Parathyroid adenoma (tissue), 2 donors: Measurements from ENCODE around the gene DNAH2.
A peak's percentile ranks its signal among the peaks of the same experiment; 100 is the strongest.
"Not testable (repeated sequence)": the region's sequence is repeated elsewhere in the genome, so short reads cannot be mapped to it uniquely, and the experiment has no call there.

Experiments used
- H2AFZ ChIP-seq: fragments of 300-600 bp; sonication (generic); one replicate; pipeline ENCODE4 v1.7.0; 2017; ENCODE audit warnings: antibody characterized with exemption, mild to moderate bottlenecking
- H3K27ac ChIP-seq: fragments of 300-600 bp; sonication (generic); one replicate; pipeline ENCODE4 v1.7.0; 2017
- H3K27me3 ChIP-seq: fragments of 300-600 bp; sonication (generic); one replicate; pipeline ENCODE4 v1.7.0; 2017; ENCODE audit warnings: low read length; ENCODE audit not compliant: control insufficient read depth, insufficient read depth
- H3K36me3 ChIP-seq: fragments of 300-600 bp; sonication (generic); one replicate; pipeline ENCODE4 v1.7.0; 2017; ENCODE audit warnings: low read length; ENCODE audit not compliant: control insufficient read depth, insufficient read depth
- H3K4me1 ChIP-seq: fragments of 300-600 bp; sonication (generic); one replicate; pipeline ENCODE4 v1.7.0; 2017; ENCODE audit warnings: control low read depth
- H3K4me2 ChIP-seq: fragments of 300-600 bp; sonication (generic); one replicate; pipeline ENCODE4 v1.7.0; 2017; ENCODE audit warnings: low read length
- H3K4me3 ChIP-seq: fragments of 300-600 bp; sonication (generic); one replicate; pipeline ENCODE4 v1.7.0; 2017; ENCODE audit warnings: low read depth, low read length
- H3K79me2 ChIP-seq: fragments of 300-600 bp; sonication (generic); one replicate; pipeline ENCODE4 v1.7.0; 2017; ENCODE audit warnings: control low read depth
- H3K9ac ChIP-seq: fragments of 300-600 bp; sonication (generic); one replicate; pipeline ENCODE4 v1.7.0; 2017; ENCODE audit warnings: mild to moderate bottlenecking
- H3K9me3 ChIP-seq: fragments of 300-600 bp; sonication (generic); one replicate; pipeline ENCODE4 v1.7.0; 2017; ENCODE audit warnings: low read length; ENCODE audit not compliant: control insufficient read depth
- TF ChIP-seq, protein P1 (sequence below): fragments of 300-600 bp; sonication (generic); IDR thresholded peaks from one replicate; pipeline ENCODE4 v1.7.0; 2017; ENCODE audit warnings: antibody characterized with exemption, mild to moderate bottlenecking
- donor health status: primary hyperparathyroidism.

The DNAH2 gene

DNA sequence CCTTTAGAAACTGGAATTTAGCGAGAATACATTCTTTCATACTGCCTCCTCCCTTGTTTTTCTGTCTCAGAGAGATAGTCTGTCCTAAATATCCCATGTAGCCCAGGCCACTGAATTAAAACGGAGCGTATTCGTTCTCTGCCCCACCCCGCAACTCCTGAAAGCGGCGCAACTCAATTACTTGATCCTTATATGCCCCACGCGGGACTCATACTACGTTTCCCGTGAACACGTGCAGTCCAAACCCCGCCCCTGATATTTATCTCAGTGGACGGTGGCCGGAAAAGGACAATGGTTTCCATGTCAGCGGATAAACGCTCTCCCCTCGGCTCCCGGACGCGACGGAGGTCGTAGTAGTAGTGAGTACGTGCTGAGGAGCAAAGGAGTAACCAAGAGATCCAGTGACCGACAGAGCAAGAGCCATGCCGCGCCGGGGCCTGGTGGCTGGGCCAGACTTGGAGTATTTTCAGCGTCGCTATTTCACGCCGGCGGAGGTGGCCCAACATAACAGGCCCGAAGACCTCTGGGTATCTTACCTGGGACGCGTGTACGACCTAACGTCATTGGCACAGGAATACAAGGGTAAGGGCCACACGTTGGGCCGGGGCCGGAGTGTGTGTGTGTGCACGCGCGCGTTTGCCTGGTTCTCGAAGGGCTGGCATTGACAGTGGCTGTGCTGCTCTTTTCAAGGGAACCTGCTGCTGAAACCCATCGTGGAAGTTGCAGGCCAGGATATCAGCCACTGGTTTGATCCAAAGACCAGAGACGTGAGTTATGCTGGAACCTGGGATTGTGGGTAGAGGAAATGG lies 140.4 kb downstream of the DNAH2 start, which contains the start of gene CYB5D1:
CYB5D1 (plus strand) TSS at position 291 of the 809 bp plus-strand sequence; CDS start at position 423, 132 bp downstream.
- Histone ChIP-seq H3K27me3 (no peaks in the 10 kb centered on the region), H3K4me1 (peaks cover 13% of the 10 kb centered on the region), H3K27ac (peak within 1 kb of the TSS; percentile 96), H3K4me2 (peak within 1 kb of the TSS; percentile 86), H3K79me2 (peaks cover 9% of the 10 kb centered on the region), H3K4me3 (peak within 1 kb of the TSS; percentile 80), H3K9me3 (no peaks in the 10 kb centered on the region), H3K36me3 (no peaks in the 10 kb centered on the region), H3K9ac (peak within 1 kb of the TSS; percentile 34), H2AFZ (peak within 1 kb of the TSS; percentile 72)
- TF ChIP-seq, protein P1, sequence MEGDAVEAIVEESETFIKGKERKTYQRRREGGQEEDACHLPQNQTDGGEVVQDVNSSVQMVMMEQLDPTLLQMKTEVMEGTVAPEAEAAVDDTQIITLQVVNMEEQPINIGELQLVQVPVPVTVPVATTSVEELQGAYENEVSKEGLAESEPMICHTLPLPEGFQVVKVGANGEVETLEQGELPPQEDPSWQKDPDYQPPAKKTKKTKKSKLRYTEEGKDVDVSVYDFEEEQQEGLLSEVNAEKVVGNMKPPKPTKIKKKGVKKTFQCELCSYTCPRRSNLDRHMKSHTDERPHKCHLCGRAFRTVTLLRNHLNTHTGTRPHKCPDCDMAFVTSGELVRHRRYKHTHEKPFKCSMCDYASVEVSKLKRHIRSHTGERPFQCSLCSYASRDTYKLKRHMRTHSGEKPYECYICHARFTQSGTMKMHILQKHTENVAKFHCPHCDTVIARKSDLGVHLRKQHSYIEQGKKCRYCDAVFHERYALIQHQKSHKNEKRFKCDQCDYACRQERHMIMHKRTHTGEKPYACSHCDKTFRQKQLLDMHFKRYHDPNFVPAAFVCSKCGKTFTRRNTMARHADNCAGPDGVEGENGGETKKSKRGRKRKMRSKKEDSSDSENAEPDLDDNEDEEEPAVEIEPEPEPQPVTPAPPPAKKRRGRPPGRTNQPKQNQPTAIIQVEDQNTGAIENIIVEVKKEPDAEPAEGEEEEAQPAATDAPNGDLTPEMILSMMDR, result no peak

DNA sequence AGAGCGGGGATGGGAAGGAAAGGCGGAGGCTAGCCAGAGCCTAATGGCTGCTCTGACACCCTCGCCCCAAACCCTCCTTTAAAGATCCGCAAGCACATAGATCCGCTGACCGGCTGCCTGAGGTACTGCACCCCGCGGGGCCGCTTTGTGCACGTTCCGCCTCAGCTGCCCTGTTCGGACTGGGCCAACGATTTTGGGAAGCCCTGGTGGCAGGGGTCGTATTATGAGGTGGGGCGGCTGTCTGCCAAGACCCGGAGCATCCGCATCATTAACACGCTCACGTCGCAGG lies 140.9 kb downstream of the DNAH2 start:
- H3K4me3 ChIP-seq, result peak overlapping the region; percentile 80
- no peak overlapping the region for H3K9ac ChIP-seq
- H3K27ac ChIP-seq, result peak overlapping the region; percentile 96
- TF ChIP-seq, protein P1, result peak; percentile 27
- H3K79me2 ChIP-seq, result peaks cover 11% of the 10 kb centered on the region
- peak overlapping the region; percentile 72 for H2AFZ ChIP-seq
- peak overlapping the region; percentile 86 for H3K4me2 ChIP-seq
- H3K27me3 ChIP-seq, result no peaks in the 10 kb centered on the region
- H3K9me3 ChIP-seq, result no peaks in the 10 kb centered on the region
- no peaks in the 10 kb centered on the region for H3K36me3 ChIP-seq
- peaks cover 13% of the 10 kb centered on the region for H3K4me1 ChIP-seq

DNA sequence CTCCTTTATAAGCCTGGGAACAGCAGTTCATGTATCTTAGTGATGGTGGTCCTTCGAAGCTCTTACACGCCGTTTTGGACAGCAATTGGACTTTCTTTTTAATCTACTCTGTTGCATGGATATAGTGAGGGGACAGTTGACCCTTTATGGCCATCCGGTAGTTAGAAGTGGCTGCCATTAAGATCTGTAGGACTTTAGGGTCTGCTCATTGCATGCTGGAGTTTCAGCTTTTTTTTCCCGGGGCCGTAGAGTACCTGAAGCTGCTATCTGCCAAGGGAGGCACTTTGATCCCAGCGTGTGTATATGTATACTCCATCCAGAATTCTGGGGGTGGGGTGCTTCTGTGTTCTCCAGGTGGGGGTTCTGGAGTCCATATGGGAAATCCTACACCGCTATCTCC lies 141.5 kb downstream of the DNAH2 start:
- Histone ChIP-seq H3K9me3 (no peaks in the 10 kb centered on the region), H3K4me3 (no peak overlapping the region), H3K27ac (no peak overlapping the region), H2AFZ (no peak overlapping the region), H3K9ac (no peak overlapping the region), H3K4me1 (peaks cover 13% of the 10 kb centered on the region), H3K36me3 (no peaks in the 10 kb centered on the region), H3K79me2 (peaks cover 11% of the 10 kb centered on the region), H3K4me2 (peak overlapping the region; percentile 86), H3K27me3 (no peaks in the 10 kb centered on the region)
- TF ChIP-seq, protein P1, result no peak

DNA sequence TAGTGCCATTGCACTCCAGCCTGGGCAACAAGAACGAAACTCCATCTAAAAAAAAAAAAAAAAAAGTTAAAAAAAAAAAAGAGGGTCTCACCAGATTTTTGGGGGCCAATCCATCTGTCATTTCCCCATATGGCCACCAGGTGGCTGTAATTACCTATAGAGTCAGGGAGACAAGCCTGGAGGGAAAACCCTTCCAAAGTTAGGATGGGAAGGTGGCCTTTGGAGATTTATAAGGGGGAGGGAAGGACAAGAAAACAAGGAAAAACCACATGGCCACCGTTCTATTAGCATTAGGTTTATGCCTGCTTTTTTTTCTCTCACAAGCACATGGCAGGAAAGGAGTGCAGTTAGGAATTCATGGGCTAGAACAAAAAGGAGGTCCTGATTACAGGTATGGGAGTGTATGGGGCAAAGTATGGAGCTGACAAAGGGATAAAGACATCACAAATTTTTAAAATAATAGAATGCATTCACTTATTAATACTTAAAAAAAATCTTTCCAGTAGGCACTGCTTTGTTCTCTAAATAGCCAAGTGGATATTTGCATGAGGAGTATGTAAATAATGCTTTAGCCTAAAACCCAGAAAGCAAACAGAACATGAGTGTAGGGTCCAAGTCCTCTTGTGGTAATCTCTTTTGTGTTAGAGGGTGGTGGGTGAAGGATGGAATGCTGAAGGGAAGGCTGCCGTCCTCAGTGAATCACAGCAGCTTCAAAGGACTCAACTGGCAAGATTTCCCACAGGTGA lies 145.3 kb downstream of the DNAH2 start:
- TF ChIP-seq, protein P1, result peak; percentile 93
- H3K9me3 ChIP-seq, result no peaks in the 10 kb centered on the region
- H3K36me3 ChIP-seq, result no peaks in the 10 kb centered on the region
- no peaks in the 10 kb centered on the region for H3K27me3 ChIP-seq
- H3K4me3 ChIP-seq, result no peak overlapping the region
- no peak overlapping the region for H3K27ac ChIP-seq
- peaks cover 5% of the 10 kb centered on the region for H3K4me1 ChIP-seq
- no peak overlapping the region for H3K9ac ChIP-seq
- peaks cover 13% of the 10 kb centered on the region for H3K79me2 ChIP-seq
- no peak overlapping the region for H3K4me2 ChIP-seq
- no peak overlapping the region for H2AFZ ChIP-seq

DNA sequence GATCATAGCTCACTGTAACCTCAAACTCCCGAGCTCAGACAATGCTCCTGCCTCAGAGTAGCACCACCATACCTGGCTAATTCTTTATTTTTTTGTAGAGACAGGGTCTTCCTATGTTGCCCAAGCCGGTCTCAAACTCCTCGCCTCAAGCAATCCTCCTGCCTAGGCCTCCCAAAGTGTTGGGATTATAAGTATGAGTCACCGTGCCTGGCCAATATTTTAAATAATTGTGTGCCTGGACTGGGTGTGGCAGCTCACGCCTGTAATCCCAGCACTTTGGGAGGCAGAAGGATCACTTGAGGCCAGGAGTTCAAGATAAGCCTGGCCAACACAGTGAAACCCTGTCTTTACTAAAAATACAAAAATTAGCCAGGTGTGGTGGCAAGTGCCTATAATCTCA lies 146.8 kb downstream of the DNAH2 start:
- not testable (repeated sequence) for H2AFZ ChIP-seq, H3K27ac ChIP-seq, H3K4me1 ChIP-seq, H3K4me3 ChIP-seq, H3K27me3 ChIP-seq, H3K4me2 ChIP-seq, H3K9ac ChIP-seq, H3K9me3 ChIP-seq, H3K36me3 ChIP-seq
- peaks cover 13% of the 10 kb centered on the region for H3K79me2 ChIP-seq
